Measurements from ENCODE around the gene SNRPB2.

SNRPB2 gene

GRCh38 chr20:16729565-16730460, at the start of gene SNRPB2:
Gene SNRPB2 (plus strand): TSS chr20:16730026. CDS start chr20:16731703, 1,677 bp downstream.
- peak; percentile 90 to 97 for DNase-seq

- DNase-seq: no peak
These were observed 45.4 kb upstream of the SNRPB2 start for GRCh38 chr20:16684416-16684815.

GRCh38 chr20:16689906-16690305, 39.9 kb upstream of the SNRPB2 start:
- no peak for DNase-seq

GRCh38 chr20:16691381-16691780, 38.4 kb upstream of the SNRPB2 start:
- no peak for DNase-seq

GRCh38 chr20:16692009-16692408, 37.8 kb upstream of the SNRPB2 start:
- peak in 1 of 2 experiments; percentile 15 for DNase-seq

GRCh38 chr20:16692442-16692841, 37.4 kb upstream of the SNRPB2 start:
- peak in 1 of 2 experiments; percentile 33 for DNase-seq

GRCh38 chr20:16693278-16693677, 36.5 kb upstream of the SNRPB2 start:
- DNase-seq: no peak

GRCh38 chr20:16694161-16694560, 35.7 kb upstream of the SNRPB2 start:
- DNase-seq: no peak

GRCh38 chr20:16695628-16696027, 34.2 kb upstream of the SNRPB2 start:
- no peak for DNase-seq

GRCh38 chr20:16699293-16699692, 30.5 kb upstream of the SNRPB2 start:
- peak in 1 of 2 experiments; percentile 3 for DNase-seq

GRCh38 chr20:16701296-16701695, 28.5 kb upstream of the SNRPB2 start:
- DNase-seq: peak in 1 of 2 experiments; percentile 34

GRCh38 chr20:16703570-16703969, 26.3 kb upstream of the SNRPB2 start:
- no peak for DNase-seq

GRCh38 chr20:16707674-16708073, 22.2 kb upstream of the SNRPB2 start:
- no peak for DNase-seq

GRCh38 chr20:16708602-16709001, 21.2 kb upstream of the SNRPB2 start:
- DNase-seq: peak; percentile 59 to 83

- DNase-seq: no peak
These were observed 20.8 kb upstream of the SNRPB2 start for GRCh38 chr20:16709017-16709416.

GRCh38 chr20:16710781-16711180, 19.0 kb upstream of the SNRPB2 start:
- DNase-seq: no peak

GRCh38 chr20:16711661-16712258, 18.1 kb upstream of the SNRPB2 start:
- DNase-seq: no peak

GRCh38 chr20:16712511-16712947, 17.3 kb upstream of the SNRPB2 start:
- DNase-seq: no peak

GRCh38 chr20:16713066-16713465, 16.8 kb upstream of the SNRPB2 start:
- no peak for DNase-seq

- no peak for DNase-seq
These were observed 15.6 kb upstream of the SNRPB2 start for GRCh38 chr20:16714242-16714641.

GRCh38 chr20:16714751-16715150, 15.1 kb upstream of the SNRPB2 start:
- DNase-seq: peak; percentile 16 to 68

GRCh38 chr20:16719421-16719820, 10.4 kb upstream of the SNRPB2 start:
- no peak for DNase-seq

- no peak for DNase-seq
These were observed 746 bp upstream of the SNRPB2 start for GRCh38 chr20:16729080-16729479.

- DNase-seq: no peak
These were observed 2.8 kb downstream of the SNRPB2 start for GRCh38 chr20:16732506-16733152.

Data from NCI-H446 (cell line).